ENCODE data around the gene POC1A.

DNA sequence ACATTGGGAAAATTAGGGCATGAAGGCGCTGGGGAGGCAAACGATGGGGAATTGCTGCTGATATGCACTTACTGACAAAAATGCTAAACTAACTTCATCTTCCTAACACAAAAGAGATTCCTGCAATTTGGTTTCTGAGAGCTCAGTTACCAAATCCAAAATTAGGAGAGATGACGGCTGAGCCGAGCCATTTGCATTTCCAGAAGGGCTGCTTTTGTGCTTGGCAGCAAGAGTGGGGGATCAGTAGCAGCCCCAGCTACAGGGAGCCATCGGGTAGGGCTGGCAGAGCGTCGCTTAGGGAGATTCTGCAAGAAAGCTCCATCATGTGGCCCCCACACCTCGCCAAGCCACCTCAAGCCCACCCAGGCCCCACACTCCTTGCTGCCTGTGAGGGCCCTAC, 81.8 kb downstream of the POC1A start:
- TF ChIP-seq CTCF (conservative IDR thresholded peaks at IDR 0.05) (no peak), EZH2 (IDR thresholded peaks at IDR 0.05; ENCODE audit: low read depth) (no peak)

All from PC-9 (cell line).